ENCODE data around the gene MAS1.
"Not testable (repeated sequence)": the region's sequence is repeated elsewhere in the genome, so short reads cannot be mapped to it uniquely, and the experiment has no call there.

The MAS1 gene

DNA sequence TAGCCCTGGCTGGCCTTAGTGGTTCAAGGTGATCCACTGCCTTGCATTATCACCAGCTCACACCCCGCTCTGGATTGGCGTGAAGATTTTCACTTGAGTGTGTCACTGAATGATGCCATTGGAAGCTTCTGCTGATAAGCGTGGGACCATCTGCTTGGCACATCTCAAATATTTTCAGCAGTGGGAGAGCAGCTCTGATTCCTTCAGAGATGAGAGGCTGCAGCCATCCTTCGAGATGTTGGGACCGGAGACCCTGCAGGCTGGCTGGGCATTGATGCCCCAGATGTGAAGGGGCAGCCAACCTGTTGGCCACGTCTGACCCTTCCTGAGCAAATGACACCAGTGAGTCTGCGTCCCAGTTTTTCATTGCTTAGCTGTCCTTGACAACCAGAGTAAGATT is at the start of gene MAS1:
TSS of gene MAS1 (plus strand) at position 197 of the 400 bp plus-strand sequence. CDS start 15,968 bp downstream, outside the sequence.
- Histone ChIP-seq H3K36me3 (ENCODE audit: control insufficient read depth, insufficient read depth, low read length) (no peaks in the 10 kb centered on the region), H3K9ac (ENCODE audit: low read length) (no peak within 1 kb of the TSS), H3K4me1 (ENCODE audit: control insufficient read depth, insufficient read depth, low read length) (no peaks in the 10 kb centered on the region), H3K27ac (ENCODE audit: low read depth, low read length) (no peak within 1 kb of the TSS), H3K4me3 (ENCODE audit: low read length) (no peak within 1 kb of the TSS), H3K27me3 (ENCODE audit: control insufficient read depth, insufficient read depth, low read length) (peaks cover 7% of the 10 kb centered on the region)

DNA sequence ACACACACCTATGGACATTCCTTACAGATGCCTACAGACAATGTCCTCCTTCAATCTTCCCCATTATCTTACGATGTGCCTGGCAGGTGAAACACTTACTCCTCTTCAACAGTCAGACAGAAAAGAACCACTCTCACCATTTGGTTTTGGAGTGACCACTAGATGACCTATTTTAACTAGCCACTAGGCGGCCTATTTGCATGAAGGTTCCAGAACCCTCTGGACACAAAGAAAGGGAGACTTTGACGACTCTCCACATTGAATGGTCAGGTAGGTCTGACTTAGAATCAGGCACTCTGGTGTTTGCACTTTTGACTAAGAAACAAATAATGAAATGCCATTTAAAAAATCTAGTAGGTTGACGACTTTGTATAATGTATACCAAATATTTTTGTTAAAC is 48.8 kb upstream of the MAS1 start:
- Histone ChIP-seq H3K4me3 (ENCODE audit: low read length) (no peak overlapping the region), H3K4me1 (ENCODE audit: control insufficient read depth, insufficient read depth, low read length) (no peaks in the 10 kb centered on the region), H3K27me3 (ENCODE audit: control insufficient read depth, insufficient read depth, low read length) (no peaks in the 10 kb centered on the region), H3K27ac (ENCODE audit: low read depth, low read length) (no peak overlapping the region), H3K36me3 (ENCODE audit: control insufficient read depth, insufficient read depth, low read length) (no peaks in the 10 kb centered on the region), H3K9ac (ENCODE audit: low read length) (no peak overlapping the region)

DNA sequence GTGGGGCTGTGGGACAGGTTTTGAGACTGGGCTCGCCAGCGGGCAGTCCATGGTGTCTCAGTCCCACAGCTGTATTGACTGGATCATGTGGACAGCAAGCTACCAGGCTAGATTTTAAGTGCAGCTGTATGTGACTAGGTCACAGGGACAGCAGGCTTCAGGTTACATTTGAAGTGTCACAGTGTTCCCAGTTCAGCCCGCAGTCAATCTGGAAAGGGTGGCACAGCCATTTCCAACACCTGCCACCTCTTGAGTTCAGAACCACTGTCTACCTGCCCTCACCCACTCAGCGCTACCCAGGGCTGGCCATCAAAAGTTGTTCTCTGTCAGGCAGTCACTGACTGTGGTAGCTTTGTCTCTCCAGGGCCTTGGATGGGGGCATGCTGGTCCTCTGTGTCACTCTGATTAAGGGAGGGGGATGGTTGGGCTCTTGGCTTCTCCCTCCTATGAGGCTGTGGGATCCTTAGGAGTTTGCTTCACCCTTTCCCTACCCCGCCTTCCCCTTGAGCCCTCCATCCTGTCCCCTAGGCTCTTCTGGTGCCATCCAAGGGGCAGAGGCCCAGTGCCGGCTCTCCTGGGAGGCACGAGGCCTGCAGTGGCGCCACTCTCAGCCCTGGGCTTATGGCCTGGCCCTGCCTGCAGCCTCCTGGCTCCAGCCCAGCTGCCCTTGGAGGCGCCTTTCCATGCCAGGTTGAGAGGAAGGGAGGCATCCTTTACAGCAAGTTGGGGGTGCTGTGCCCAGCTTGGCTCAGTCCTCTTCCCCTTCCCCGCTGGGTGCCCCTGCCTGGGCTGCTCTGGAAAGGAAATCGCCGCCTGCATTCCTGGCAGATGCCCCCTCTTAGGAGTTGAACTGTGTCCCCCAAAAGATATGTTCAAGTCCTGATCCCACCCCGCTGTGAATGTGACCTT is 45.8 kb upstream of the MAS1 start:
- no peak overlapping the region for H3K27ac ChIP-seq (ENCODE audit: low read depth, low read length)
- H3K27me3 ChIP-seq (ENCODE audit: control insufficient read depth, insufficient read depth, low read length): no peaks in the 10 kb centered on the region
- no peaks in the 10 kb centered on the region for H3K4me1 ChIP-seq (ENCODE audit: control insufficient read depth, insufficient read depth, low read length)
- no peaks in the 10 kb centered on the region for H3K36me3 ChIP-seq (ENCODE audit: control insufficient read depth, insufficient read depth, low read length)
- H3K4me3 ChIP-seq (ENCODE audit: low read length): no peak overlapping the region
- no peak overlapping the region for H3K9ac ChIP-seq (ENCODE audit: low read length)

DNA sequence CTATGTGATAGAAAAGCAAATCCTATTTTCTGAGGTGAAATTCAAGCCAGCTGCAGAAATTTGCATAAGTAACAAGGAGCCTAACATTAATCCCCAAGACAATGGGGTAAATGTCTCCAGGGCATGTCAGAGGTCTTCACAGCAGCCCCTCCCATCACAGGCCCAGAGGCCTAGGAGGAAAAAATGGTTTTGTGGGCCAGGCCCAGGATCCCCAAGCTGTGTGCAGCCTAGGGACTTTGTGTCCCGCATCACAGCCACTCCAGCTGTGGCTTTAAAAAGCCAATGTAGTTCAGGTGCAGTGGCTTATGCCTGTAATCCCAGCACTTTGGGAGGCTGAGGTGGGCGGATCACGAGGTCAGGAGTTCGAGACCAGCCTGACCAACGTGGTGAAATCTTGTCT is 42.2 kb upstream of the MAS1 start:
- not testable (repeated sequence) for H3K9ac ChIP-seq (ENCODE audit: low read length); H3K27ac ChIP-seq (ENCODE audit: low read depth, low read length); H3K36me3 ChIP-seq (ENCODE audit: control insufficient read depth, insufficient read depth, low read length); H3K27me3 ChIP-seq (ENCODE audit: control insufficient read depth, insufficient read depth, low read length); H3K4me3 ChIP-seq (ENCODE audit: low read length); H3K4me1 ChIP-seq (ENCODE audit: control insufficient read depth, insufficient read depth, low read length)

DNA sequence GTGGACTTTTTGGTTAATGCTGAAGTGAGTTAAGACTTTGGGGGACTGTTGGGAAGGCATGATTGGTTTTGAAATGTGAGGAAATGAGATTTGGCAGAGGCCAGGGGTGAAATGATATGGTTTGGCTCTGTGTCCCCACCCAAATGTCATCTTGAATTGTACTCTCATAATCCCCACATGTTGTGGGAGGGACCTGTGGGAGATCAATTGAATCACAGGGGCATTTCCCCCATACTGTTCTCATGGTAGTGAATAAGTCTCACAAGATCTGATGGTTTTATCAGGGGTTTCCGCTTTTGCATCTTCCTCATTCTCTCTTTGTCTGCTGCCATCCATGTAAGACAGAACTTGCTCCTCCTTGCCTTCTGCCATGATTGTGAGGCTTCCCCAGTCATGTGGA is 40.9 kb upstream of the MAS1 start:
- H3K4me1 ChIP-seq (ENCODE audit: control insufficient read depth, insufficient read depth, low read length); H3K4me3 ChIP-seq (ENCODE audit: low read length); H3K27ac ChIP-seq (ENCODE audit: low read depth, low read length); H3K9ac ChIP-seq (ENCODE audit: low read length); H3K36me3 ChIP-seq (ENCODE audit: control insufficient read depth, insufficient read depth, low read length); H3K27me3 ChIP-seq (ENCODE audit: control insufficient read depth, insufficient read depth, low read length): not testable (repeated sequence)

DNA sequence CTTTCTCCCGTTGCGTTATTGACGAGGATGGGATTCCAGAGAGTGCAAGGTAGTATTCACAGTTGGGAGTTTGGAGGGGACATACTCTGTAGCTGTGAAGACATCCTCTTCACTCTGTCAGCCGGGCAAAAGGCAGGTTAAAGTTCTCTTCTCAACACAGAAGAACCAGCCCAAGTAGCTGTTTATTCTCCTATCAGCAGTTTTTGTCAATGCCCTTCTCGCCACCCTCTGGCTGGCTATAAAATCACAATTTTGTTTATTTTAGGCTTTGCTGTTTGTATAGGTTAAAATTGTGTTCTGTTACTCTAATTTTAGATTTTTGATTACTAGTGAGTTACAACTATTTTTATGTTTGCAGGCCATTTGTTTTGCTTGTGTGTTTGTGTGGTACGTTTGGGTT is 37.9 kb upstream of the MAS1 start:
- Histone ChIP-seq H3K9ac (ENCODE audit: low read length) (no peak overlapping the region), H3K27ac (ENCODE audit: low read depth, low read length) (no peak overlapping the region), H3K4me3 (ENCODE audit: low read length) (no peak overlapping the region), H3K4me1 (ENCODE audit: control insufficient read depth, insufficient read depth, low read length) (no peaks in the 10 kb centered on the region), H3K27me3 (ENCODE audit: control insufficient read depth, insufficient read depth, low read length) (no peaks in the 10 kb centered on the region), H3K36me3 (ENCODE audit: control insufficient read depth, insufficient read depth, low read length) (no peaks in the 10 kb centered on the region)

DNA sequence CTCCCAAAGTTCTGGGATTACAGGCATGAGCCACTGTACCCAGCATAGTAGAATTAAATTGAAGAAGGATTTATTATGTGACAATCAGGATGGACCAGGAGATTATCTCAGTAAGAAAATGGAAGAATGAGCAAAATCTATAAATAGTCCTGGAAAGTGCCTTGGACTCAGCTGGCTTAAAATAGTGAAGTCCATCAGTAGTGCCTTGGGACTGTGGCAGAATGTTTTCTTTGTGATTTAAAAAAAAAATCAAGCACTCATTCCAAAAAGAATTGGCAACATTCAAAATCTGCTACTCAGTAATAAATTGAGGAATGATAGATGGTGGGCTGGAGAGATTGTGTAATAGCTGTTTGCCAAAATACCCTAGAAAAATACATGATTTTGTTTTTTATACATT is 37.0 kb upstream of the MAS1 start:
- Histone ChIP-seq H3K9ac (ENCODE audit: low read length) (no peak overlapping the region), H3K36me3 (ENCODE audit: control insufficient read depth, insufficient read depth, low read length) (no peaks in the 10 kb centered on the region), H3K27ac (ENCODE audit: low read depth, low read length) (no peak overlapping the region), H3K4me1 (ENCODE audit: control insufficient read depth, insufficient read depth, low read length) (no peaks in the 10 kb centered on the region), H3K4me3 (ENCODE audit: low read length) (no peak overlapping the region), H3K27me3 (ENCODE audit: control insufficient read depth, insufficient read depth, low read length) (no peaks in the 10 kb centered on the region)

DNA sequence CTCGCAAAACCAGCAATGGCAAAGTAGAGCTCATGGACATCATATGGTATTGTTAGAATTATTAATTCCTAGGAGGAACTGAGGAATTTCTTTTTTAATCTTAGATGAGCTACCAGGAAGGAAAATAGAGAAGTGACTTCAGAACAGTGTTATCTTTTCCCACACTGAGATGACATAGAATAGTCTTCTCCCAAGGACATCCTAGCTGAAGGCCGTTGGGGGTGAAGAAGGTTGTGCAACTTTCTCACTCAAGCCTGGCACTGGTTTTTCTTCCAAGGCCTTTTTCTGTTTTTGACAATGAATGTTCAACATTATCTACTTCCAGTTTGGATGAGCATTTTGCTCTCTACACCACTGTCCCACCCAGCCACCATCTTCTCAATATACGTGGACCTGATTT is 35.8 kb upstream of the MAS1 start:
- Histone ChIP-seq H3K27me3 (ENCODE audit: control insufficient read depth, insufficient read depth, low read length) (no peaks in the 10 kb centered on the region), H3K36me3 (ENCODE audit: control insufficient read depth, insufficient read depth, low read length) (no peaks in the 10 kb centered on the region), H3K9ac (ENCODE audit: low read length) (no peak overlapping the region), H3K27ac (ENCODE audit: low read depth, low read length) (no peak overlapping the region), H3K4me3 (ENCODE audit: low read length) (no peak overlapping the region), H3K4me1 (ENCODE audit: control insufficient read depth, insufficient read depth, low read length) (no peaks in the 10 kb centered on the region)

DNA sequence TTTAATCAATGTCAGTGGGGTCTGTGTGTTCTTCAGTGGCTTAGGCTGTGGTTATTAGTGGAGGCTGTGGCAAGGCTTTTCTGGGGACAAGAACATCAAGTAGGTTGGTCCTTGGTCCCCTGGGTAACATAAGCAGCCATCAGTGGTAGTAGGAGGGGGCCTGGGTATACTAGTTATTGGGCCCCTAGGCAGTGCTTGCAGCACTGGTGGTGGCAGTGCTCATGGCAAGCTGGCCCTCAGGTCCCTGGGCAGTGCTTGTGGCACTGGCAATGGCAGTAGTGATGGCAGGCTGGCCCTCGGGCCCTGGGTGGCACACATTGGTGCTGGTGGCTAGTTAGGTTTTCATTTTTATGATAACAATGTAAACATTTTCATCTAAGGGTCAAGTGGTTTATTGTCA is 32.5 kb upstream of the MAS1 start:
- Histone ChIP-seq H3K4me3 (ENCODE audit: low read length) (no peak overlapping the region), H3K27ac (ENCODE audit: low read depth, low read length) (no peak overlapping the region), H3K9ac (ENCODE audit: low read length) (no peak overlapping the region), H3K36me3 (ENCODE audit: control insufficient read depth, insufficient read depth, low read length) (no peaks in the 10 kb centered on the region), H3K4me1 (ENCODE audit: control insufficient read depth, insufficient read depth, low read length) (no peaks in the 10 kb centered on the region), H3K27me3 (ENCODE audit: control insufficient read depth, insufficient read depth, low read length) (no peaks in the 10 kb centered on the region)

DNA sequence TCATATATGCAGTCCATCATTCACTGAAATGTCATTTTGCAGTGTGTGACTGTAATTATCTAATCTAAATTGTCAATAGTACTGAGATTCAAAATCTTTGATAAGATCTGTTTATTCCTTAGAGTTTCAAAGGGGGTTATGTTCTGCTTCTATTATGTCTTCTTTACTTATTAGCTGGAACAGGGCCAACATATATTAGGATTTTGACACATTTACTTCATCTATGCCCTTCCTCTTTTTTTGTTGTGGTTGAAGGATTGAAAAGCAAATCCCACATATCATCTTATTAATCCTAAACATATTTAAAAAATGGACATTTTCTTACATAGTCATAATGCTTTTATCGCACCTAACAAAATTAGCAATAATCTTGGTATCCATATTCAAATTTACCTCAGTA is 30.3 kb upstream of the MAS1 start:
- Histone ChIP-seq H3K9ac (ENCODE audit: low read length) (no peak overlapping the region), H3K27ac (ENCODE audit: low read depth, low read length) (no peak overlapping the region), H3K27me3 (ENCODE audit: control insufficient read depth, insufficient read depth, low read length) (no peaks in the 10 kb centered on the region), H3K4me1 (ENCODE audit: control insufficient read depth, insufficient read depth, low read length) (no peaks in the 10 kb centered on the region), H3K4me3 (ENCODE audit: low read length) (no peak overlapping the region), H3K36me3 (ENCODE audit: control insufficient read depth, insufficient read depth, low read length) (no peaks in the 10 kb centered on the region)

DNA sequence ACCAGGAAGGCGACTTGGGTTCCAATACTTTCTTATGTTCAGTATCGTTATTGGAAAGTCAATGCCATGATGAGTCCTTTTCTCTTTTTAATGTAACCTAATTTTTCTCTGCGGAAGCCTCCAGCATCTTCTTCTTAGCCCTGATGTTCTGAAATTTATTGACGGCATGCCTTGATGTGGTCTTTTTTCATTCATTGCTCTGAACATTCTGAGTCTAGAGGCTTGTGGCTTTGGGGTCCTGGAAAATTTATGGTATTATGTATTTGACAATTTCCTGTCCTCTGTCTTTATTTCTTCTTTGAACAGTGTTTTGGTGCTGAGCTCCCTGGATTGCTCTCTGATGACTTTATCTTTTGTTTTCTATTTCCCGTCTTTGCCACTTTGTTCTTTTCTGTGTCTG is 28.7 kb upstream of the MAS1 start:
- Histone ChIP-seq H3K27ac (ENCODE audit: low read depth, low read length) (no peak overlapping the region), H3K4me3 (ENCODE audit: low read length) (no peak overlapping the region), H3K27me3 (ENCODE audit: control insufficient read depth, insufficient read depth, low read length) (no peaks in the 10 kb centered on the region), H3K9ac (ENCODE audit: low read length) (no peak overlapping the region), H3K4me1 (ENCODE audit: control insufficient read depth, insufficient read depth, low read length) (no peaks in the 10 kb centered on the region), H3K36me3 (ENCODE audit: control insufficient read depth, insufficient read depth, low read length) (no peaks in the 10 kb centered on the region)

DNA sequence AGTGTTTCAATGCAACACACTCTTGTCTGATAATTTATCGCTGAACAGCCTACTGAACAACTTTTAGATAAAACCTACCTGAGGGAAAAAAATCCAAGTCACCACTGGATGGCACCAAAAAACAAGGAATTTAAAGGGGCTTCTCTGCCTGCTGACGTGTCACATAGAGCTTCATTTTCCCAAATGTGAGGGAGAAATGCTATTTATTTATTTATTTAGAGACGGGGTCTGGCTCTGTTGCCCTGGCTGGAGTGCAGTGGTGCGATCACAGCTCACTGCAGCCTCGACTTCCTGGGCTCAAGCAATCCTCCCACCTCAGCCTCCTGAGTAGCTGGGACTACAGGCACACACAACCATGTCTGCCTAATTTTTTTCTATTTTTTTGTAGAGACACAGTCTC is 27.4 kb upstream of the MAS1 start:
- H3K4me1 ChIP-seq (ENCODE audit: control insufficient read depth, insufficient read depth, low read length); H3K36me3 ChIP-seq (ENCODE audit: control insufficient read depth, insufficient read depth, low read length); H3K4me3 ChIP-seq (ENCODE audit: low read length); H3K9ac ChIP-seq (ENCODE audit: low read length); H3K27ac ChIP-seq (ENCODE audit: low read depth, low read length); H3K27me3 ChIP-seq (ENCODE audit: control insufficient read depth, insufficient read depth, low read length): not testable (repeated sequence)

DNA sequence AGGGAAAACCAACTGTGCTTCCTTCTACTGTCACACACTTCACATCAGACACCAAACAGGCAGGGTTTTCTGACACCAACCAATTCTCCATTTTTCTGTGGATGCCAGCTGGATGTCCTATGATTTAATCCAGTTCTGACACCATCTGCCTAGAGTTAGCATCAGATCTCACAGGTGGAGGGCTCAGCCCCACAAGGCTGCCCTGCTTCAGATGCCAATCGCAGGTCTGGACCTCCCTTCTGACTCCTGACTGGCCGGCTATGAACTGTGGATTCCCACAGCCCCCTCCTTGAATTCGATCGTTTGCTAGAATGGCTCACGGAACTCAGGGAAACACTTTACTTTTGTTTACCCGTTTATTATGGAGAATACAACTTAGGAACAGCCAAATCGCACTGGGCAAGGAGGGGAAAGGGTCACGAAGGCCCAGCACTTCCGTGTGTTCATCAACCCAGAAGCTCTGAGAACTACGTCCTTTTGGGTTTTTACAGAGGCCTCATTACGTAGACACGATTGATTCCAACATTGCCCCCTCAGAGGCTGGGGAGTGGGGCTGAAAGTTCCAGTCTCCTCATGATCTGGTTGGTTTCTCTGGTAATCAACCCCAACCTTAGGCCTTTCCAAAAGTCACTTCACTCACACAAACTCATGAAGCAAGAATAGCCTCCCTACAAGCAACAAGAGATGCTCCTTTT is 25.4 kb upstream of the MAS1 start:
- Histone ChIP-seq H3K4me3 (ENCODE audit: low read length) (no peak overlapping the region), H3K27ac (ENCODE audit: low read depth, low read length) (no peak overlapping the region), H3K27me3 (ENCODE audit: control insufficient read depth, insufficient read depth, low read length) (no peaks in the 10 kb centered on the region), H3K4me1 (ENCODE audit: control insufficient read depth, insufficient read depth, low read length) (no peaks in the 10 kb centered on the region), H3K36me3 (ENCODE audit: control insufficient read depth, insufficient read depth, low read length) (no peaks in the 10 kb centered on the region), H3K9ac (ENCODE audit: low read length) (no peak overlapping the region)
